ENCODE data around the gene COL25A1. TPM values are rescaled to one million over a fixed set of nuclear protein-coding genes. Genes with fewer than 3 reads are reported as not detected.
"Not testable (repeated sequence)": the region's sequence is repeated elsewhere in the genome, so short reads cannot be mapped to it uniquely, and the experiment has no call there.

COL25A1 gene
- total RNA-seq, 2 donors from 2014 or later, result 4.0 to 6.2 TPM

DNA sequence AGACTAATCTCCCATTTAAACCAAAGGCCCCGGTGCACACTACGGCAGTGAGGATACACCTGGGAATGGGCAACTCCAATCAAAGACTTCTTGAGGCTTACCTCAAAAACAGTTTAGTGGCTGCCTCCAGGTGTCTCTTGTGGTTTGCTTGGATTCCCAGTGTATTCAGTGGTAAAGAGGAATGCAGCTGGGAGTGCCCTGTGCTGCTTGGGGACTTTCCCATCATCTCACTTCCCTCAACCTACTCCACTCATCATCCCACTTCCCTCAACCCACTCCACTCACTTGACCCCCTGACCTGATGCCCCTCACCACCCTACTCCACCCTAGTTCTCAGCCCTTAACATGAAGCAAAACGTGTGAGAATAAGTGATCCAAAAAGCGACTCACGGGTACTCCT, 362.3 kb downstream of the COL25A1 start:
- 90% methylated on average over 5 of the region's 5 CpGs; no CpG with 5 or more reads in 1 of the 2 experiments for WGBS, 2 experiments (ENCODE audit: insufficient coverage in 1 of 2, insufficient read length in 1 of 2)

DNA sequence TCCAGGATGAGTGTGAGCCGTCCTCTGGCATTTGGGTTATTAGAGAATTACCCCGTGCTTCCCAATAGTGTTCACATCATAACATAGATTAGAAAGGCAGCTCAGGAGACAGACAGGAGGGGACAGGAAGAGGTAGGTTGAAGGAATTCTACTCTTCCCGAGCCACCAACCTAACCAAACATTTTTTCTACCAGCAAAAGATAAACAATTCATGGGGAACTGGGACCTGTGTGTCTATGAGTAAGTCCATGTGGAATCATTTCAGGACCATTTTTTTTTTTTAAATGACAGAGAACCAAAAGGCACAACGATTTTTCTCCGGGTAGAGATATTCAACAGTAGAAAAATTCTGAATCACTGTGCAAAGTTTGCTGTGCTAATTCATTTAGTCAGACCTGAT, 365.4 kb downstream of the COL25A1 start:
- H3K36me3 ChIP-seq (ENCODE audit: control insufficient read depth, insufficient read depth, low read length), result no peaks in the 10 kb centered on the region
- no peak for DNase-seq
- no peak overlapping the region for H3K27ac Mint-ChIP-seq
- H3K27me3 ChIP-seq (ENCODE audit: control insufficient read depth, insufficient read depth, low read length, poor library complexity, severe bottlenecking), result no peaks in the 10 kb centered on the region
- no peaks in the 10 kb centered on the region for H3K36me3 Mint-ChIP-seq (ENCODE audit: low read depth)
- no peak overlapping the region for H3K4me3 Mint-ChIP-seq
- no peak overlapping the region for H3K4me3 ChIP-seq (ENCODE audit: low read length)
- no peaks in the 10 kb centered on the region for H3K4me1 ChIP-seq (ENCODE audit: control insufficient read depth, insufficient read depth, low read length)
- H3K9me3 ChIP-seq (ENCODE audit: control insufficient read depth, low read length), result no peaks in the 10 kb centered on the region
- no peak overlapping the region for H3K9ac ChIP-seq (ENCODE audit: extremely low read depth, low read length, poor library complexity, severe bottlenecking)
- no peaks in the 10 kb centered on the region for H3K27me3 Mint-ChIP-seq (ENCODE audit: insufficient read depth)
- no peak overlapping the region for H3K27ac ChIP-seq (ENCODE audit: low read depth, low read length)
- H3K4me1 Mint-ChIP-seq, result peaks cover 13% of the 10 kb centered on the region
- TF ChIP-seq CTCF (conservative IDR thresholded peaks at IDR 0.05), result no peak
- WGBS, 2 experiments (ENCODE audit: insufficient coverage in 1 of 2, insufficient read length in 1 of 2), result 96% methylated on average over 4 of the region's 5 CpGs
- peaks cover 1% of the 10 kb centered on the region for H3K9me3 Mint-ChIP-seq

More for the DNA sequence above, 362.3 kb downstream of the COL25A1 start:
- Mint-ChIP-seq H3K27me3 (ENCODE audit: insufficient read depth) (no peaks in the 10 kb centered on the region), H3K27ac (no peak overlapping the region), H3K36me3 (ENCODE audit: low read depth) (no peaks in the 10 kb centered on the region), H3K9me3 (no peaks in the 10 kb centered on the region), H3K4me3 (no peak overlapping the region), H3K4me1 (peaks cover 24% of the 10 kb centered on the region)
- Histone ChIP-seq H3K9ac (ENCODE audit: extremely low read depth, low read length, poor library complexity, severe bottlenecking) (no peak overlapping the region), H3K4me1 (ENCODE audit: control insufficient read depth, insufficient read depth, low read length) (peaks cover 8% of the 10 kb centered on the region), H3K36me3 (ENCODE audit: control insufficient read depth, insufficient read depth, low read length) (no peaks in the 10 kb centered on the region), H3K4me3 (ENCODE audit: low read length) (no peak overlapping the region), H3K27ac (ENCODE audit: low read depth, low read length) (no peak overlapping the region), H3K27me3 (ENCODE audit: control insufficient read depth, insufficient read depth, low read length, poor library complexity, severe bottlenecking) (no peaks in the 10 kb centered on the region), H3K9me3 (ENCODE audit: control insufficient read depth, low read length) (no peaks in the 10 kb centered on the region)
- DNase-seq, result peak; percentile 54
- TF ChIP-seq CTCF (conservative IDR thresholded peaks at IDR 0.05), result peak; percentile 26

DNA sequence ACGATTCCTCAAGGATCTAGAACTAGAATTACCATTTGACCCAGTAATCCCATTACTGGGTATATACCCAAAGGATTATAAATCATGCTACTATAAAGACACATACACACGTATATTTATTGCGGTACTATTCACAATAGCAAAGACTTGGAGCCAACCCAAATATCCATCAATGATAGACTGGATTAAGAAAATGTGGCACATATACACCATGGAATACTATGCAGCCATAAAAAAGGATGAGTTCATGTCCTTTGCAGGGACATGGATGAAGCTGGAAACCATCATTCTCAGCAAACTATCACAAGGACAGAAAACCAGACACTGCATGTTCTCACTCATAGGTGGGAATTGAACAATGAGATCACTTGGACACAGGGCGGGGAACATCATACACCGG, 368.5 kb downstream of the COL25A1 start:
- not testable (repeated sequence) for H3K9ac ChIP-seq (ENCODE audit: extremely low read depth, low read length, poor library complexity, severe bottlenecking); DNase-seq; H3K4me3 ChIP-seq (ENCODE audit: low read length); H3K27me3 Mint-ChIP-seq (ENCODE audit: insufficient read depth); H3K27me3 ChIP-seq (ENCODE audit: control insufficient read depth, insufficient read depth, low read length, poor library complexity, severe bottlenecking); H3K9me3 Mint-ChIP-seq; H3K36me3 ChIP-seq (ENCODE audit: control insufficient read depth, insufficient read depth, low read length); H3K4me1 ChIP-seq (ENCODE audit: control insufficient read depth, insufficient read depth, low read length); H3K36me3 Mint-ChIP-seq (ENCODE audit: low read depth); H3K9me3 ChIP-seq (ENCODE audit: control insufficient read depth, low read length); H3K27ac Mint-ChIP-seq; H3K27ac ChIP-seq (ENCODE audit: low read depth, low read length); H3K4me3 Mint-ChIP-seq
- WGBS, 2 experiments (ENCODE audit: insufficient coverage in 1 of 2, insufficient read length in 1 of 2), result 94% methylated on average over 1 of the region's 5 CpGs; no CpG with 5 or more reads in 1 of the 2 experiments
- peaks cover 14% of the 10 kb centered on the region for H3K4me1 Mint-ChIP-seq

DNA sequence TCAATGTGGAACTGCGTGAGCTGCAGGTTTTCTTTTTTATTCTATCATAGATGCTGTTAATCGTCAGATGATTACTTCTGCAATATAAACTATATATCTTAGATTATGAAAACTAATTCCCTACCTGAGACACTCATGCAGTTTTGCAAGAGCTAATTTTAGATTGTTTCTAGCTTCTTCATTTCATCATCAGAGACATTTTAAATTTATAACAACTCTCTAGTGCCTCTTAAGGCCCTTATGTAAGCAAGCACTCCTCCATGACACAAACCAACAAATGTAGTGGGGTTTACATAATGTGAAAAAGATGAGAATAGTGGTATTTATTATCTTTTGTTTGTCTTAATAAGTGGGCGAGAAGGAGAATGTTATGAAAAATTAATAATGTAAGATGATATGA, 369.4 kb downstream of the COL25A1 start:
- WGBS, 2 experiments (ENCODE audit: insufficient coverage in 1 of 2, insufficient read length in 1 of 2), result 95% methylated on average over 3 of the region's 3 CpGs; no CpG with 5 or more reads in 1 of the 2 experiments
- Mint-ChIP-seq H3K4me3 (no peak overlapping the region), H3K27ac (no peak overlapping the region), H3K9me3 (peaks cover 1% of the 10 kb centered on the region), H3K27me3 (ENCODE audit: insufficient read depth) (no peaks in the 10 kb centered on the region), H3K36me3 (ENCODE audit: low read depth) (no peaks in the 10 kb centered on the region), H3K4me1 (peaks cover 14% of the 10 kb centered on the region)
- Histone ChIP-seq H3K4me3 (ENCODE audit: low read length) (no peak overlapping the region), H3K4me1 (ENCODE audit: control insufficient read depth, insufficient read depth, low read length) (peaks cover 5% of the 10 kb centered on the region), H3K36me3 (ENCODE audit: control insufficient read depth, insufficient read depth, low read length) (no peaks in the 10 kb centered on the region), H3K9ac (ENCODE audit: extremely low read depth, low read length, poor library complexity, severe bottlenecking) (no peak overlapping the region), H3K27ac (ENCODE audit: low read depth, low read length) (no peak overlapping the region), H3K9me3 (ENCODE audit: control insufficient read depth, low read length) (no peaks in the 10 kb centered on the region), H3K27me3 (ENCODE audit: control insufficient read depth, insufficient read depth, low read length, poor library complexity, severe bottlenecking) (no peaks in the 10 kb centered on the region)
- TF ChIP-seq CTCF (conservative IDR thresholded peaks at IDR 0.05), result no peak
- DNase-seq, result no peak

Data from endodermal cell (in vitro differentiated cells).